GM21825 (cell line): ENCODE measurements around the gene NFKBIA.
"Not testable (repeated sequence)": the region's sequence is repeated elsewhere in the genome, so short reads cannot be mapped to it uniquely, and the experiment has no call there.

ENCODE experiments used
- ATAC-seq: cut with Tn5 transposase; IDR thresholded peaks from one replicate; pipeline ENCODE4 v1.9.1; 2021; ENCODE audit warnings: mild to moderate bottlenecking, moderate library complexity; ENCODE audit not compliant: unreplicated experiment

The NFKBIA gene

GRCh38 chr14:35404449-35405303 is at the start of gene NFKBIA:
Gene NFKBIA, minus strand, starts transcription at chr14:35404749. Its CDS starts 105 bp downstream, at chr14:35404644.
- peak; percentile 52 for ATAC-seq

- ATAC-seq: no peak
These were observed 41.9 kb upstream of the NFKBIA start for GRCh38 chr14:35446450-35446849.

- ATAC-seq: no peak
These were observed 39.6 kb upstream of the NFKBIA start for GRCh38 chr14:35444104-35444503.

- ATAC-seq: no peak
These were observed 36.6 kb upstream of the NFKBIA start for GRCh38 chr14:35441160-35441559.

GRCh38 chr14:35438910-35439713 is 34.6 kb upstream of the NFKBIA start:
- no peak for ATAC-seq

- ATAC-seq: not testable (repeated sequence)
These were observed 33.9 kb upstream of the NFKBIA start for GRCh38 chr14:35438492-35438891.

- no peak for ATAC-seq
These were observed 30.6 kb upstream of the NFKBIA start for GRCh38 chr14:35435177-35435576.

- ATAC-seq: no peak
These were observed 29.3 kb upstream of the NFKBIA start for GRCh38 chr14:35433826-35434225.

- no peak for ATAC-seq
These were observed 26.1 kb upstream of the NFKBIA start for GRCh38 chr14:35430459-35431199.

GRCh38 chr14:35429951-35430350 is 25.4 kb upstream of the NFKBIA start:
- no peak for ATAC-seq

- no peak for ATAC-seq
These were observed 21.3 kb upstream of the NFKBIA start for GRCh38 chr14:35425850-35426249.

- ATAC-seq: no peak
These were observed 19.1 kb upstream of the NFKBIA start for GRCh38 chr14:35423621-35424020.

- ATAC-seq: no peak
These were observed 15.7 kb upstream of the NFKBIA start for GRCh38 chr14:35420036-35420811.

GRCh38 chr14:35419429-35419841 is 14.9 kb upstream of the NFKBIA start:
- ATAC-seq: no peak

GRCh38 chr14:35418093-35418492 is 13.5 kb upstream of the NFKBIA start:
- no peak for ATAC-seq

- ATAC-seq: peak; percentile 47
These were observed 11.7 kb upstream of the NFKBIA start for GRCh38 chr14:35416108-35416750.

GRCh38 chr14:35414365-35414764 is 9.8 kb upstream of the NFKBIA start:
- ATAC-seq: no peak

GRCh38 chr14:35412272-35413056 is 7.9 kb upstream of the NFKBIA start:
- no peak for ATAC-seq

- ATAC-seq: no peak
These were observed 6.3 kb upstream of the NFKBIA start for GRCh38 chr14:35410858-35411257.
